ENCODE results near the gene MRPS9. TPM values are rescaled to one million over a fixed set of nuclear protein-coding genes. Genes with fewer than 3 reads are reported as not detected.
A peak's percentile ranks its signal among the peaks of the same experiment; 100 is the strongest.

Gene MRPS9
- total RNA-seq, 2 donors from 2014 or later: 12.2 to 13.2 TPM

GRCh38 chr2:105082107-105082506 is 44.2 kb downstream of the MRPS9 start:
- 44 to 71% methylated on average over 8 of the region's 8 CpGs for WGBS, 2 donors
- Histone ChIP-seq H3K4me3 (no peak overlapping the region), H3K27ac (peak overlapping the region in 1 of 4 donors; percentile 14), H3K4me1 (peaks cover 19% of the 10 kb centered on the region), H3K9me3 (no peaks in the 10 kb centered on the region), H3K27me3 (no peaks in the 10 kb centered on the region), H3K36me3 (replicated peaks in 1 of 2; ENCODE audit: insufficient read depth in 1 of 2, low read depth in 2 of 2) (no peaks in the 10 kb centered on the region)
- no peak for TF ChIP-seq POLR2A (IDR thresholded peaks at IDR 0.05)
- TF ChIP-seq, protein P1, sequence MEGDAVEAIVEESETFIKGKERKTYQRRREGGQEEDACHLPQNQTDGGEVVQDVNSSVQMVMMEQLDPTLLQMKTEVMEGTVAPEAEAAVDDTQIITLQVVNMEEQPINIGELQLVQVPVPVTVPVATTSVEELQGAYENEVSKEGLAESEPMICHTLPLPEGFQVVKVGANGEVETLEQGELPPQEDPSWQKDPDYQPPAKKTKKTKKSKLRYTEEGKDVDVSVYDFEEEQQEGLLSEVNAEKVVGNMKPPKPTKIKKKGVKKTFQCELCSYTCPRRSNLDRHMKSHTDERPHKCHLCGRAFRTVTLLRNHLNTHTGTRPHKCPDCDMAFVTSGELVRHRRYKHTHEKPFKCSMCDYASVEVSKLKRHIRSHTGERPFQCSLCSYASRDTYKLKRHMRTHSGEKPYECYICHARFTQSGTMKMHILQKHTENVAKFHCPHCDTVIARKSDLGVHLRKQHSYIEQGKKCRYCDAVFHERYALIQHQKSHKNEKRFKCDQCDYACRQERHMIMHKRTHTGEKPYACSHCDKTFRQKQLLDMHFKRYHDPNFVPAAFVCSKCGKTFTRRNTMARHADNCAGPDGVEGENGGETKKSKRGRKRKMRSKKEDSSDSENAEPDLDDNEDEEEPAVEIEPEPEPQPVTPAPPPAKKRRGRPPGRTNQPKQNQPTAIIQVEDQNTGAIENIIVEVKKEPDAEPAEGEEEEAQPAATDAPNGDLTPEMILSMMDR (IDR thresholded peaks at IDR 0.05): no peak
- ATAC-seq (peak; percentile 83), DNase-seq (peak in 2 of 4 donors; percentile 29 to 35)
- intact Hi-C loops (cut with DNase I): no loop called here

- 82 to 85% methylated on average over 1 of the region's 1 CpG for WGBS, 2 donors
- no peak for DNase-seq
Measured at GRCh38 chr2:105085525-105085924, 47.7 kb downstream of the MRPS9 start.

DNA sequence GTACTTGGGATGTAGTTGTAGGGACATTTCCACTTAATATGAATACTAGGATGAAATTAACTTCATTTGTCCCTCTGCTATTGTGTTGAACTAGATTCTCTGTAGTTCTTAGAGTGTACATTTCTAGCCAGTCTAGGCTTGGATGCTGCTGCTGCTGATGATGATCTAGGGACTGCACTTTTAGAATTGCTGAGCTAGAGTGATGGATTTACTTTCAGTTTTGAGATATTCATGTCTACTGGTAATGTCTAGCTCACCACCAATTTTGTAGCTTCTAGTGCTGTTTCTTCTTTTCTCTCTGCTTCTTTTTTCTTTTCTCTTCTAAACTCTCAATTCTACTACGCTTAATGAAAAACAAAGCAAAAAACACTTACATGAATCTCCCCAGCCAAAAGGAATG is 49.4 kb downstream of the MRPS9 start:
- TF ChIP-seq, protein P1 (IDR thresholded peaks at IDR 0.05): no peak
- TF ChIP-seq POLR2A (IDR thresholded peaks at IDR 0.05): no peak
- H3K4me1 ChIP-seq: peaks cover under 1% of the 10 kb centered on the region
- DNase-seq: no peak
- WGBS, 2 donors: 24 to 98% methylated on average over 1 of the region's 1 CpG
- no peak overlapping the region for H3K27ac ChIP-seq
- H3K36me3 ChIP-seq (replicated peaks in 1 of 2; ENCODE audit: insufficient read depth in 1 of 2, low read depth in 2 of 2): no peaks in the 10 kb centered on the region
- no peaks in the 10 kb centered on the region for H3K9me3 ChIP-seq
- no peaks in the 10 kb centered on the region for H3K27me3 ChIP-seq
- intact Hi-C loops (cut with DNase I): no loop called here
- no peak for ATAC-seq
- H3K4me3 ChIP-seq: no peak overlapping the region

More at GRCh38 chr2:105085525-105085924, 47.7 kb downstream of the MRPS9 start:
- H3K27me3 ChIP-seq: no peaks in the 10 kb centered on the region
- no peak for ATAC-seq
- no peak for TF ChIP-seq POLR2A (IDR thresholded peaks at IDR 0.05)
- TF ChIP-seq, protein P1 (IDR thresholded peaks at IDR 0.05): no peak
- H3K27ac ChIP-seq: no peak overlapping the region
- peaks cover 18% of the 10 kb centered on the region for H3K4me1 ChIP-seq
- H3K4me3 ChIP-seq: no peak overlapping the region
- H3K9me3 ChIP-seq: no peaks in the 10 kb centered on the region
- intact Hi-C loops (cut with DNase I): no loop called here
- H3K36me3 ChIP-seq (replicated peaks in 1 of 2; ENCODE audit: insufficient read depth in 1 of 2, low read depth in 2 of 2): no peaks in the 10 kb centered on the region

DNA sequence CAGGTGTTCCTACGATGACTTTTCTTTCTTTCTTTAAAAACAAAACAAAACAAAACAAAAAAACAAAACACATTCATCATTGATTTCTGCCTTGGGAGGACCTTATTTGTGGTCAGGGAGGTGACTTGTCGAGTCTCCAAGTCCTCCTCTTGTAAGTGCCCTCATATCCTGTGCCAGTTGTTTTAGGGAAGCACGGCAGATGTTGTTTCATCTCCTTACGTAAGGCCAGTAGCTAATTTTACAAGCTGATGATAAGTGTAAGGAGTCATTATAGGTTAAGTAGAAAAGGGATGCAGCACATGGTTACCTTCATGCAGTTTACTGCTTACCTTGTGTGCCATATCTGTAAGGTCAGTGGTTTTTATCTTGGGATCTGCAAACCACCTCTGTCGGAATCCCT is 52.2 kb downstream of the MRPS9 start:
- Histone ChIP-seq H3K4me1 (no peaks in the 10 kb centered on the region), H3K4me3 (no peak overlapping the region), H3K36me3 (replicated peaks in 1 of 2; ENCODE audit: insufficient read depth in 1 of 2, low read depth in 2 of 2) (no peaks in the 10 kb centered on the region), H3K27me3 (no peaks in the 10 kb centered on the region), H3K27ac (no peak overlapping the region), H3K9me3 (no peaks in the 10 kb centered on the region)
- DNase-seq (no peak), ATAC-seq (no peak)
- 84 to 86% methylated on average over 5 of the region's 5 CpGs for WGBS, 2 donors
- TF ChIP-seq, protein P1 (IDR thresholded peaks at IDR 0.05): no peak
- no peak for TF ChIP-seq POLR2A (IDR thresholded peaks at IDR 0.05)
- intact Hi-C loops (cut with DNase I): no loop called here

GRCh38 chr2:105092797-105093196 is 54.9 kb downstream of the MRPS9 start:
- TF ChIP-seq POLR2A (IDR thresholded peaks at IDR 0.05): no peak
- TF ChIP-seq, protein P1 (IDR thresholded peaks at IDR 0.05): no peak
- 91 to 96% methylated on average over 5 of the region's 5 CpGs for WGBS, 2 donors

More at GRCh38 chr2:105092797-105093196, 54.9 kb downstream of the MRPS9 start:
- Histone ChIP-seq H3K4me1 (no peaks in the 10 kb centered on the region), H3K27me3 (no peaks in the 10 kb centered on the region), H3K27ac (no peak overlapping the region), H3K36me3 (replicated peaks in 1 of 2; ENCODE audit: insufficient read depth in 1 of 2, low read depth in 2 of 2) (no peaks in the 10 kb centered on the region), H3K4me3 (no peak overlapping the region), H3K9me3 (no peaks in the 10 kb centered on the region)
- intact Hi-C loops (cut with DNase I): no loop called here
- DNase-seq: no peak
- no peak for ATAC-seq
